Activated CD8-positive, alpha-beta memory T cell treated with anti-CD3 and anti-CD28 coated beads, Interleukin-2, amount 50 U/mL, for 24 hours (primary cell): ENCODE results near the gene GRIA1.

ENCODE experiments used
- DNase-seq: peaks from one replicate; pipeline ENCODE4 v3.0.0-alpha.2; 2020; ENCODE audit errors: extremely low read depth

The GRIA1 gene

GRCh38 chr5:153498516-153498915 lies 8.0 kb downstream of the GRIA1 start:
- no peak for DNase-seq

- no peak for DNase-seq
Measured at GRCh38 chr5:153500178-153500577, 9.7 kb downstream of the GRIA1 start.

- DNase-seq, result no peak
Measured at GRCh38 chr5:153504726-153505125, 14.3 kb downstream of the GRIA1 start.

GRCh38 chr5:153508700-153509099 lies 18.2 kb downstream of the GRIA1 start:
- no peak for DNase-seq

- no peak for DNase-seq
Measured at GRCh38 chr5:153511622-153512021, 21.2 kb downstream of the GRIA1 start.

GRCh38 chr5:153513156-153513555 lies 22.7 kb downstream of the GRIA1 start:
- no peak for DNase-seq

GRCh38 chr5:153515301-153515700 lies 24.8 kb downstream of the GRIA1 start:
- DNase-seq, result no peak

- no peak for DNase-seq
Measured at GRCh38 chr5:153516504-153517240, 26.2 kb downstream of the GRIA1 start.

- DNase-seq, result no peak
Measured at GRCh38 chr5:153517241-153517611, 26.8 kb downstream of the GRIA1 start.

- no peak for DNase-seq
Measured at GRCh38 chr5:153520137-153520536, 29.7 kb downstream of the GRIA1 start.

GRCh38 chr5:153520952-153521351 lies 30.5 kb downstream of the GRIA1 start:
- DNase-seq, result no peak

- no peak for DNase-seq
Measured at GRCh38 chr5:153523211-153523610, 32.7 kb downstream of the GRIA1 start.

GRCh38 chr5:153523831-153524230 lies 33.4 kb downstream of the GRIA1 start:
- DNase-seq, result no peak

GRCh38 chr5:153525536-153525935 lies 35.1 kb downstream of the GRIA1 start:
- no peak for DNase-seq

- no peak for DNase-seq
Measured at GRCh38 chr5:153530357-153531143, 40.1 kb downstream of the GRIA1 start.

- no peak for DNase-seq
Measured at GRCh38 chr5:153533546-153533945, 43.1 kb downstream of the GRIA1 start.

GRCh38 chr5:153534102-153534501 lies 43.6 kb downstream of the GRIA1 start:
- no peak for DNase-seq

GRCh38 chr5:153537207-153537606 lies 46.7 kb downstream of the GRIA1 start:
- DNase-seq, result no peak

- no peak for DNase-seq
Measured at GRCh38 chr5:153539983-153540382, 49.5 kb downstream of the GRIA1 start.

- no peak for DNase-seq
Measured at GRCh38 chr5:153542536-153542935, 52.1 kb downstream of the GRIA1 start.

- no peak for DNase-seq
Measured at GRCh38 chr5:153543288-153543687, 52.8 kb downstream of the GRIA1 start.

- DNase-seq, result no peak
Measured at GRCh38 chr5:153543959-153544470, 53.5 kb downstream of the GRIA1 start.

GRCh38 chr5:153544706-153545105 lies 54.2 kb downstream of the GRIA1 start:
- no peak for DNase-seq
